PC-9 (cell line): Measurements from ENCODE around the gene ECD.

Experiments
- EZH2 ChIP-seq: fragments of 200-600 bp; sonication (generic); IDR thresholded peaks from 2 replicates; pipeline ENCODE4 v1.8.0; 2017; ENCODE audit warnings: antibody characterized with exemption, low read depth
- TF ChIP-seq, protein P1 (sequence below): fragments of 200-600 bp; sonication (generic); conservative IDR thresholded peaks from 2 replicates; pipeline ENCODE4 v1.6.1; 2017; ENCODE audit warnings: mixed run types, antibody characterized with exemption, mild to moderate bottlenecking, moderate library complexity

DNA sequence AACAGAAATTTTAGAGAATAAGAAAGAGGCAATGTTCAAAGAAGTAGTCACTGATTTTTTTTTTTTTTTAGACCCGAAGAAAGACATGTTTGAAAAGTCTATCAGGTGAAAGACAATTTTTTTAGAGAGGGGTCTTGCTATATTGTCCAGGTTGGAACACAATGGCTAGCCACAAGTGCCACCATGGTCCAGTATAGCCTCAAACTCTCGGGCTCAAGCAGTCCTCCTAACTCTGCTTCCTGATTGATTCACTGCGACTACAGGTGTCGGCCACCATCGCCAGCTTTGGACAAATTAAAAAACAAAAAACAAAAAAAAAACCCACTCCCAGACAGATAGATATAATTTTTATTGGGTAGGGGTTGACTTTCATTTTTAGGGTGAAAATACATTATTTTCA is 22.4 kb upstream of the ECD start:
- TF ChIP-seq, protein P1, sequence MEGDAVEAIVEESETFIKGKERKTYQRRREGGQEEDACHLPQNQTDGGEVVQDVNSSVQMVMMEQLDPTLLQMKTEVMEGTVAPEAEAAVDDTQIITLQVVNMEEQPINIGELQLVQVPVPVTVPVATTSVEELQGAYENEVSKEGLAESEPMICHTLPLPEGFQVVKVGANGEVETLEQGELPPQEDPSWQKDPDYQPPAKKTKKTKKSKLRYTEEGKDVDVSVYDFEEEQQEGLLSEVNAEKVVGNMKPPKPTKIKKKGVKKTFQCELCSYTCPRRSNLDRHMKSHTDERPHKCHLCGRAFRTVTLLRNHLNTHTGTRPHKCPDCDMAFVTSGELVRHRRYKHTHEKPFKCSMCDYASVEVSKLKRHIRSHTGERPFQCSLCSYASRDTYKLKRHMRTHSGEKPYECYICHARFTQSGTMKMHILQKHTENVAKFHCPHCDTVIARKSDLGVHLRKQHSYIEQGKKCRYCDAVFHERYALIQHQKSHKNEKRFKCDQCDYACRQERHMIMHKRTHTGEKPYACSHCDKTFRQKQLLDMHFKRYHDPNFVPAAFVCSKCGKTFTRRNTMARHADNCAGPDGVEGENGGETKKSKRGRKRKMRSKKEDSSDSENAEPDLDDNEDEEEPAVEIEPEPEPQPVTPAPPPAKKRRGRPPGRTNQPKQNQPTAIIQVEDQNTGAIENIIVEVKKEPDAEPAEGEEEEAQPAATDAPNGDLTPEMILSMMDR, result no peak
- TF ChIP-seq EZH2, result no peak
